Melanocyte of skin (primary cell): ENCODE data around the gene ACER1. TPM values are rescaled to one million over a fixed set of nuclear protein-coding genes. Genes with fewer than 3 reads are reported as not detected.

Experiments used
- total RNA-seq, 2 donors: library from RNA; depleted of rRNA; stranded (reverse); fragments of >200 nt; gene quantifications; 2 replicates each; pipeline ENCODE4 v1.2.3, GENCODE V29; 2012

Gene ACER1, protein sequence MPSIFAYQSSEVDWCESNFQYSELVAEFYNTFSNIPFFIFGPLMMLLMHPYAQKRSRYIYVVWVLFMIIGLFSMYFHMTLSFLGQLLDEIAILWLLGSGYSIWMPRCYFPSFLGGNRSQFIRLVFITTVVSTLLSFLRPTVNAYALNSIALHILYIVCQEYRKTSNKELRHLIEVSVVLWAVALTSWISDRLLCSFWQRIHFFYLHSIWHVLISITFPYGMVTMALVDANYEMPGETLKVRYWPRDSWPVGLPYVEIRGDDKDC
- not detected for total RNA-seq

DNA sequence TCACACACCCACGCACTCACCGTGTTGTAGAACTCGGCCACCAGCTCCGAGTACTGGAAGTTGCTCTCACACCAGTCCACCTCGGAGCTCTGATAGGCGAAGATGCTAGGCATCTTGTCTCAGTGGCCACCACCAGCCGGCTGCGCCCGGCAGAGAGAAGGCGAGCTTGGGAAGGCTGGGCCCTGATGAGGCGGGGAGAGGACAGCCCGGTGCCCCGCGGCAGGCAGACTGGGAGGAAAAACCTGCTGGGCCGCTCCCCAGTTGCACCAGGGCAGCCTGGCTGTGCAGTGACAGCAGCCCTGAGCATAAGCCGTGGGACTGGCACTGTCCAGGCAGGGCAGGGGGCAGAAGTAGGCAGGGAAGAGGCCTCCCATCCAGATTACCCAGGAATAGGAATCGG, at the start of gene ACER1:
Gene ACER1, minus strand, starts transcription at position 174 of the 400 bp plus-strand sequence. Its CDS starts 61 bp downstream, at position 113.

GRCh38 chr19:6375411-6376010, 42.1 kb upstream of the ACER1 start, which contains the start of gene PSPN:
Gene PSPN, minus strand, starts transcription at chr19:6375933. Its CDS starts 84 bp downstream, at chr19:6375849.

GRCh38 chr19:6372594-6373095, 39.2 kb upstream of the ACER1 start, which contains the start of gene ALKBH7:
Gene ALKBH7, plus strand, starts transcription at chr19:6372794. Its CDS starts 27 bp downstream, at chr19:6372821.

DNA sequence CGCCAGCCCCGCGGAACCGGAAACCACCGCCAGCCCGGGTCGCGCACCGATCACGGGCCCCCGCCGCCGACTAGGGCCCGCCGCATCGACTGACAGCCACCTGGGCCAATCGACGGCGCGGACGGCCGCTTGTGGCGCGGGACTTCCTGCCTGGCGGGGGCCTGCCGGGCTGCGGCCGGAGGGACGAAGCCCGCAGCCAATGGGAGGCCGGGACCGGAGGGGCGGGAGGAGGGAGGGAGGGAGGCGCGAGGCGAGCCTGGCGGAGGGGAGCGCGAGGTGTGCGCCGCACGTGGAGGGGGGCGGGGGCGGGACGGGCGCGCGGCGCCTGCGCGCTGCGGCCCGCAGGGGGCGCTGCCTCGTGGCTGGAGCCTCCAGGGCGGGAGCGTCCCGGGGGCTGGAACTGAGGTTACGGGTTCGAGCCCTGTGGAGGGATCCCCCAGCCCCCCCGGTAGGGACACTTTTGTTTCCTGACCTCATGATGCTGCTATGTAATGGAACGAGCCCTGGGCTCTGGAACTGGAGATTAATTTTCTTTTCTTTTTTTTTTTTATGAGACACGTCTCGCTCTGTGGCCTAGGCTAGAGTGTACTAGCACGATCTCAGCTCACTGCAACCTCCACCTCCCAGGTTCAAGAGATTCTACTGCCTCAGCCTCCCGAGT, 53.4 kb downstream of the ACER1 start, which contains the start of gene MLLT1:
Gene MLLT1, minus strand, starts transcription at position 45 of the 661 bp plus-strand sequence. CDS start 191 bp downstream, outside the sequence.

Other genes starting within 250 kb of the ACER1 start
- gene RFX2, start 223.1 kb downstream of the ACER1 start, total RNA-seq = 1 to 10 TPM; 1.7 to 3.3 TPM
- gene ACSBG2, start 197.9 kb downstream of the ACER1 start, total RNA-seq = not detected
- gene MLLT1, start 53.6 kb downstream of the ACER1 start, total RNA-seq = 1 to 10 TPM; 7.2 to 9.0 TPM
- 10 to 100 TPM; 61.3 to 93.9 TPM for gene CLPP, start 27.9 kb upstream of the ACER1 start, total RNA-seq
- gene ALKBH7, start 39.2 kb upstream of the ACER1 start, total RNA-seq = 10 to 100 TPM; 36.5 to 40.6 TPM
- 1 to 10 TPM; 1.3 to 1.4 TPM for gene PSPN, start 42.3 kb upstream of the ACER1 start, total RNA-seq
- 10 to 100 TPM; 43.7 to 60.3 TPM for gene GTF2F1, start 59.6 kb upstream of the ACER1 start, total RNA-seq
- gene KHSRP, start 91.2 kb upstream of the ACER1 start, total RNA-seq = 100 to 1,000 TPM; 122 to 185 TPM
- gene SLC25A41, start 100.2 kb upstream of the ACER1 start, total RNA-seq = not detected
- 10 to 100 TPM; 17.6 to 46.5 TPM for gene SLC25A23, start 126.2 kb upstream of the ACER1 start, total RNA-seq
- not detected for gene CRB3, start 130.7 kb upstream of the ACER1 start, total RNA-seq
- gene DENND1C, start 148.2 kb upstream of the ACER1 start, total RNA-seq = under 1 TPM; under 0.01 TPM
- 10 to 100 TPM; 32.0 to 53.6 TPM for gene TUBB4A, start 168.7 kb upstream of the ACER1 start, total RNA-seq
- 1 to 10 TPM; 4.7 to 9.6 TPM for gene TNFSF9, start 197.4 kb upstream of the ACER1 start, total RNA-seq